Measurements from ENCODE around the gene GATA6. TPM values are rescaled to one million over a fixed set of nuclear protein-coding genes. Genes with fewer than 3 reads are reported as not detected.

GATA6 gene
- total RNA-seq, 1 donor from 2014 or later: not detected

GRCh38 chr18:22167091-22167470 is 2.3 kb upstream of the GATA6 start:
- Mint-ChIP-seq H3K4me3 (peak overlapping the region; percentile 72), H3K27ac (ENCODE audit: unreplicated experiment) (no peak overlapping the region), H3K27me3 (ENCODE audit: low read depth) (peaks cover 87% of the 10 kb centered on the region), H3K36me3 (ENCODE audit: low read depth) (peaks cover 3% of the 10 kb centered on the region), H3K4me1 (peaks cover 29% of the 10 kb centered on the region), H3K9me3 (no peaks in the 10 kb centered on the region)
- peak; percentile 23 for DNase-seq (ENCODE audit: low read depth, low spot score)
- TF ChIP-seq, protein P1, sequence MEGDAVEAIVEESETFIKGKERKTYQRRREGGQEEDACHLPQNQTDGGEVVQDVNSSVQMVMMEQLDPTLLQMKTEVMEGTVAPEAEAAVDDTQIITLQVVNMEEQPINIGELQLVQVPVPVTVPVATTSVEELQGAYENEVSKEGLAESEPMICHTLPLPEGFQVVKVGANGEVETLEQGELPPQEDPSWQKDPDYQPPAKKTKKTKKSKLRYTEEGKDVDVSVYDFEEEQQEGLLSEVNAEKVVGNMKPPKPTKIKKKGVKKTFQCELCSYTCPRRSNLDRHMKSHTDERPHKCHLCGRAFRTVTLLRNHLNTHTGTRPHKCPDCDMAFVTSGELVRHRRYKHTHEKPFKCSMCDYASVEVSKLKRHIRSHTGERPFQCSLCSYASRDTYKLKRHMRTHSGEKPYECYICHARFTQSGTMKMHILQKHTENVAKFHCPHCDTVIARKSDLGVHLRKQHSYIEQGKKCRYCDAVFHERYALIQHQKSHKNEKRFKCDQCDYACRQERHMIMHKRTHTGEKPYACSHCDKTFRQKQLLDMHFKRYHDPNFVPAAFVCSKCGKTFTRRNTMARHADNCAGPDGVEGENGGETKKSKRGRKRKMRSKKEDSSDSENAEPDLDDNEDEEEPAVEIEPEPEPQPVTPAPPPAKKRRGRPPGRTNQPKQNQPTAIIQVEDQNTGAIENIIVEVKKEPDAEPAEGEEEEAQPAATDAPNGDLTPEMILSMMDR (conservative IDR thresholded peaks at IDR 0.05): no peak

DNA sequence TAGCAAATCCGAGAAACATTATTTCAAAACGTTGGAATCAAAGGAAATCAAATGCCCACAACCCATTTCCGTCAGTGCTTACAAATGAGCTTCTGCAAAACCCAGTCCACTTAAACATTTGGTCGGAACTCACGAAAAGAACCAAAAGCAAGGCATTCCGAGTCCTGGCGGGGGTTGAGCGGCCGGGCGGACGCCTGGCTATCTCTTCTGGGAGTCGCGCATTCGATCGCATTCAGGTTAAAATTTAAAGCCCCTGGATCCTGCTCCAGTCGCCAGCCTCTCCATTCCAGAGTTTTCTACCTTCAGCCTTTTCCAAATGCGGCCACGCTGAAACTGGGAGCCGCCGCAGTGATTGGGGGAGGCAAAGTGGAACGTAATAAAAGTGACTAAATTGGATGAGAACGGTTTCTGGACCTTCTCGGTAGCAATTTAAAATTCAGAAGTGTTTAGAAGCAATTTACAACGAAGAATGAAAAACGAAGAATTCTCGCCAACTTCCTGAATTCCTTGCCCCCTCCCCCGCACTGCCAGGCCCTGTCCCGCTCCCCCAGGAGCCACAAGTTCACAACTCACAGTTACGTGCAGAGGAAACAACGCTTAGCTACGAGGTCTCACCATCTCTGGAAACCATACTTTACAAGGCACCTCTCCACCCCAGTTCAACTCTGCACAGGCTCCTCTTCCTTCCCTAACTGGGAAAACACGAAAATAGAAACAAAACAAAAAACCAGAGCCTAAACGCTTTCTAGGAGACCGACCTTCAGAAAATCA is 1.7 kb upstream of the GATA6 start:
- TF ChIP-seq, protein P1 (conservative IDR thresholded peaks at IDR 0.05): no peak
- Mint-ChIP-seq H3K9me3 (no peaks in the 10 kb centered on the region), H3K4me3 (peak overlapping the region; percentile 86), H3K27ac (ENCODE audit: unreplicated experiment) (no peak overlapping the region), H3K4me1 (peaks cover 29% of the 10 kb centered on the region), H3K36me3 (ENCODE audit: low read depth) (peaks cover 3% of the 10 kb centered on the region), H3K27me3 (ENCODE audit: low read depth) (peaks cover 87% of the 10 kb centered on the region)
- DNase-seq (ENCODE audit: low read depth, low spot score): peak; percentile 22

DNA sequence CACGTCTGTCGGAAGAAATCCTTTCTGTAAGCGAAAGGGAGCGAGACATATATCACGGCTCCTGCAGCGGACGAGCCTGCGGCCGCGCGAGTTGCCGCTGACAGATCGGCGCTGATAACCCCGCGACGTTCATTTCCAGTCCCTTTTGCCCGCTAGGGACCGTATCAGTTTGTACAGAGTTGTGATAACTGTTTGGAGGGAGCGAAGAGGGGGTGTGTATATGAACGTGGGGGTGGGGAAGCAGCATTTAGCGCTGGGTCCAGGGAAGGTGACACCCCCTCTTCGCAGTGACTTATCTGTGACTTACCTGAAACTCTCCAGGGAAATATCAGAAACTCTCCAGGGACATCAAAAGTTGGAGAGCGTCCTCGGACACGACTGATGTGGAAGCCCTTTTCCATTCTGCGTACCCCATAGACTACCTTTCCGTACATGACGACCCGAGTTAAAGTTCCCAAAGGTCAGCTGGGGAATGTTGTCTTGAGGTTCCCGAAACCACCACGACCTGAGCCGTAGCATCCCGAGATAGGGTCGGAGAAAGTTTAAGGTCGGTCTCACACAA is 948 bp upstream of the GATA6 start:
- peaks cover 29% of the 10 kb centered on the region for H3K4me1 Mint-ChIP-seq
- TF ChIP-seq, protein P1 (conservative IDR thresholded peaks at IDR 0.05): no peak
- H3K27ac Mint-ChIP-seq (ENCODE audit: unreplicated experiment): no peak overlapping the region
- no peaks in the 10 kb centered on the region for H3K9me3 Mint-ChIP-seq
- peak overlapping the region; percentile 86 for H3K4me3 Mint-ChIP-seq
- peaks cover 87% of the 10 kb centered on the region for H3K27me3 Mint-ChIP-seq (ENCODE audit: low read depth)
- H3K36me3 Mint-ChIP-seq (ENCODE audit: low read depth): peaks cover 3% of the 10 kb centered on the region
- peak; percentile 25 for DNase-seq (ENCODE audit: low read depth, low spot score)

GRCh38 chr18:22169889-22170420 is 566 bp downstream of the GATA6 start:
- H3K4me1 Mint-ChIP-seq: peaks cover 29% of the 10 kb centered on the region
- peak overlapping the region; percentile 93 for H3K4me3 Mint-ChIP-seq
- TF ChIP-seq, protein P1 (conservative IDR thresholded peaks at IDR 0.05): no peak
- peaks cover 89% of the 10 kb centered on the region for H3K27me3 Mint-ChIP-seq (ENCODE audit: low read depth)
- peaks cover 3% of the 10 kb centered on the region for H3K36me3 Mint-ChIP-seq (ENCODE audit: low read depth)
- no peaks in the 10 kb centered on the region for H3K9me3 Mint-ChIP-seq
- H3K27ac Mint-ChIP-seq (ENCODE audit: unreplicated experiment): no peak overlapping the region
- no peak for DNase-seq (ENCODE audit: low read depth, low spot score)

GRCh38 chr18:22170421-22171257 is 1.2 kb downstream of the GATA6 start:
- Mint-ChIP-seq H3K36me3 (ENCODE audit: low read depth) (peaks cover 3% of the 10 kb centered on the region), H3K9me3 (no peaks in the 10 kb centered on the region), H3K27ac (ENCODE audit: unreplicated experiment) (no peak overlapping the region), H3K4me1 (peaks cover 24% of the 10 kb centered on the region), H3K27me3 (ENCODE audit: low read depth) (peaks cover 91% of the 10 kb centered on the region), H3K4me3 (peak overlapping the region; percentile 93)
- DNase-seq (ENCODE audit: low read depth, low spot score): peak; percentile 28
- TF ChIP-seq, protein P1 (conservative IDR thresholded peaks at IDR 0.05): no peak

Measured in neural crest cell (in vitro differentiated cells).